ENCODE results near the gene DLGAP1. TPM values are rescaled to one million over a fixed set of nuclear protein-coding genes. Genes with fewer than 3 reads are reported as not detected.

DLGAP1 gene
- total RNA-seq, 4 donors from 2014 or later: 0.22 to 1.5 (median 0.56) TPM

DNA sequence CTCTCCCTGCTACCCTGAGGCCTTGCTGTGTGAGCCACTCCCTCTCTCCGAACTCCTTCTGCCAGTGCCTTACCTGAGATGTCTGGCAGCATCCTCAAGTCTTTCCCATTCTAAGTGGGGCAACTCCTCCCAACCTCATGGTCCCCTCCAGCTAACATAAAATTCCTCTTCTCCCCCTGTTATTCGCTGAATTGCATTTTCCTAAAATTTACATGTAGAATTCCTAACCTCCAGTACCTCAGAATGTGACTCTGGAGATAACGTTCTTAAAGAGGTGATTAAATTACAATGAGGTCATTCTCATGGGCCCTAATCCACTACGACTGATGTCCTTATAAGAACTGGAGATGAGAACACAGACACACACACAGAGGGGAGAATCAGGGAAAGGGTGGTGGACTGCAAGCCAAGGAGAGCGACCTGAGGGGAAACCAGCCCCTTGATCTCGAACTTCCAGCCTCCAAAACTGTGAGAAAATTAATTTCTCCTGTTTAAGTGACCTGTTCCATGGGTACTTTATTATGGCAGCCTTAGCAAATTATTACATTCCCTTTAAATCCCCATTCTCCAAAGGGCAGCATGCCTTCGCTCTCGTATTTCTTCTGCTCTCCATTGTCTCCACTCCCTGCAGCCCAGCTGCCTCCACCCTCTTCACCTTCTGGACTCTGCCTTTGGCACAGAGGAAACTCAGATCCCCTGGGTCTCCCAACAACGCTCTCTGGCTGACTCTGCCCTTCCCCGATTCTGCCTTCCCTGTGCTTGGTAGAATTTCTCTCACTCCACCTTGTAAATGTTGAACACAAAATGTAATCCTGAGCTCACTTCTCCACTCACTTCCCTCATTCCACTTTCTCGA, 934.6 kb downstream of the DLGAP1 start:
- no peak for ATAC-seq
- Histone ChIP-seq H3K9me3 (peaks cover 0 to 9% (median 0%) of the 10 kb centered on the region in 3 donors), H3K27ac (no peak overlapping the region), H3K4me3 (no peak overlapping the region), H3K27me3 (no peaks in the 10 kb centered on the region), H3K36me3 (no peaks in the 10 kb centered on the region), H3K4me1 (no peaks in the 10 kb centered on the region)
- TF ChIP-seq, protein P1, sequence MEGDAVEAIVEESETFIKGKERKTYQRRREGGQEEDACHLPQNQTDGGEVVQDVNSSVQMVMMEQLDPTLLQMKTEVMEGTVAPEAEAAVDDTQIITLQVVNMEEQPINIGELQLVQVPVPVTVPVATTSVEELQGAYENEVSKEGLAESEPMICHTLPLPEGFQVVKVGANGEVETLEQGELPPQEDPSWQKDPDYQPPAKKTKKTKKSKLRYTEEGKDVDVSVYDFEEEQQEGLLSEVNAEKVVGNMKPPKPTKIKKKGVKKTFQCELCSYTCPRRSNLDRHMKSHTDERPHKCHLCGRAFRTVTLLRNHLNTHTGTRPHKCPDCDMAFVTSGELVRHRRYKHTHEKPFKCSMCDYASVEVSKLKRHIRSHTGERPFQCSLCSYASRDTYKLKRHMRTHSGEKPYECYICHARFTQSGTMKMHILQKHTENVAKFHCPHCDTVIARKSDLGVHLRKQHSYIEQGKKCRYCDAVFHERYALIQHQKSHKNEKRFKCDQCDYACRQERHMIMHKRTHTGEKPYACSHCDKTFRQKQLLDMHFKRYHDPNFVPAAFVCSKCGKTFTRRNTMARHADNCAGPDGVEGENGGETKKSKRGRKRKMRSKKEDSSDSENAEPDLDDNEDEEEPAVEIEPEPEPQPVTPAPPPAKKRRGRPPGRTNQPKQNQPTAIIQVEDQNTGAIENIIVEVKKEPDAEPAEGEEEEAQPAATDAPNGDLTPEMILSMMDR (IDR thresholded peaks at IDR 0.05): no peak
- TF ChIP-seq EP300 (IDR thresholded peaks at IDR 0.05) (no peak), POLR2AphosphoS5 (IDR thresholded peaks at IDR 0.05) (no peak), POLR2A (IDR thresholded peaks at IDR 0.05) (no peak)
- WGBS, 2 donors (ENCODE audit: low coverage in 1 of 2): 69% methylated on average over 9 to 10 of the region's 11 CpGs

DNA sequence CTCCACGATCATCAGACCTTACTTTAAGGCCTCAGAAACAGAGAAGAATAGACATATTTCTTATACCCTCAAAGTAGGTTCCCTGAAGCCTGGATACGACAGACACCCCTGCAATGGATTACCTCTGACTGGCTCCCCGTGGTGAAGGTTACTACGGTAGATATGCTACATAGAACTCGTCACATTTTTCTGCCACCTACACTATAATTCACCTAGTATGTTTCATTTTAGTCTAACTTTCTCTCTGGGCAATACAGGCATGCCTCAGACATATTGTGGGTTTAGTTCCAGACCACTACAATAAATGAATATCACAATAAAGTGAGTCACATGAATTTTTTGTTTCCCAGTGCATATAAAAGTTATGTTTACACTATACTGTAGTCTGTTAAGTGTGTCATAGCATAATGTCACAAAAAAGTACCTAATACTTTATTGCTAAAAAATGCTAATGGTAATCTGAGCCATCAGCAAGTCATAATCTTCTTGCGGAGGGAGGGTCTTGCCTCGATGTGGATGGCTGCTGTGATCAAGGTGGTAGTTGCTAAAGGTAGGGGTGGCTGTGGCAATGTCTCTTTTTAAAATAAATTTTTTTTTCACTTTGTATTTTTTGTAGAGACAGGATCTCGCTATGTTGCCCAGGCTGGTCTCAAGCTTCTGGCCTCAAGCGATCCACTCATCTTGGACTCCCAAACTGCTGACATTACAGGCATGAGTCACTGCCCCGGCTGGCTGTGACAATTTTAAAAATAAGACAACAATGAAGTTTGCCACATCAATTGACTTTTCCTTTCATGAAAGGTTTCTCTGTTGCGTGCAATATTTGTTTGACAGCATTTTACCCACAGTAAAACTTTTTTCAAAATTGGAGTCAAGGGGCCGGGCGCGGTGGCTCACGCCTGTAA, 940.5 kb downstream of the DLGAP1 start:
- no peaks in the 10 kb centered on the region for H3K27me3 ChIP-seq
- no peak overlapping the region for H3K27ac ChIP-seq
- no peaks in the 10 kb centered on the region for H3K36me3 ChIP-seq
- 78 to 85% methylated on average over 10 to 15 of the region's 15 CpGs for WGBS, 2 donors (ENCODE audit: low coverage in 1 of 2)
- no peaks in the 10 kb centered on the region for H3K4me1 ChIP-seq
- ATAC-seq: no peak
- no peaks in the 10 kb centered on the region for H3K9me3 ChIP-seq
- TF ChIP-seq, protein P1 (IDR thresholded peaks at IDR 0.05): no peak
- TF ChIP-seq POLR2AphosphoS5 (IDR thresholded peaks at IDR 0.05) (no peak), EP300 (IDR thresholded peaks at IDR 0.05) (no peak), POLR2A (IDR thresholded peaks at IDR 0.05) (no peak)
- H3K4me3 ChIP-seq: no peak overlapping the region

DNA sequence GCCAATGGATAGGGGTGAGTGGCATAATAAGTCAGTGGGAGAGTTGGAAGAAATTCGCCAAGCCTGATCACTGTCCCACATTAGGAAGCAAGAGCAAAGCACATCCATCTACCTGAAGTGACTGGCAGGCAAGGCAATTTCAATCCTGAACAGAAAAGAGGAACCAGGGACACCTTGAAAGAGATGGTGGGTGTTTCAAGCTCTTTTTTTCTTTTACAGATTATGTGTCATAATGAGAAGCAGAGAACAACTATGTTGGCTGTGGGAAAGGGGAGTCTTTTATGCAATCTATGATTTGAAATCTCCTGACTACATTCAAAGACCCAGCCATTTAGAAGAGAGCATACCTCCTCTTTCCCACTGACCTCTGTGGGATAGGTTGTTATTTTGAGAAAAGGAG, 941.6 kb downstream of the DLGAP1 start:
- H3K9me3 ChIP-seq: no peaks in the 10 kb centered on the region
- no peak for TF ChIP-seq POLR2AphosphoS5 (IDR thresholded peaks at IDR 0.05)
- TF ChIP-seq, protein P1 (IDR thresholded peaks at IDR 0.05): no peak
- TF ChIP-seq POLR2A (IDR thresholded peaks at IDR 0.05): no peak
- no peak for TF ChIP-seq EP300 (IDR thresholded peaks at IDR 0.05)
- no peaks in the 10 kb centered on the region for H3K27me3 ChIP-seq
- ATAC-seq: no peak
- WGBS, 2 donors (ENCODE audit: low coverage in 1 of 2): 100% methylated on average over 1 of the region's 1 CpG
- no peaks in the 10 kb centered on the region for H3K4me1 ChIP-seq
- H3K27ac ChIP-seq: no peak overlapping the region
- H3K36me3 ChIP-seq: no peaks in the 10 kb centered on the region
- no peak overlapping the region for H3K4me3 ChIP-seq

DNA sequence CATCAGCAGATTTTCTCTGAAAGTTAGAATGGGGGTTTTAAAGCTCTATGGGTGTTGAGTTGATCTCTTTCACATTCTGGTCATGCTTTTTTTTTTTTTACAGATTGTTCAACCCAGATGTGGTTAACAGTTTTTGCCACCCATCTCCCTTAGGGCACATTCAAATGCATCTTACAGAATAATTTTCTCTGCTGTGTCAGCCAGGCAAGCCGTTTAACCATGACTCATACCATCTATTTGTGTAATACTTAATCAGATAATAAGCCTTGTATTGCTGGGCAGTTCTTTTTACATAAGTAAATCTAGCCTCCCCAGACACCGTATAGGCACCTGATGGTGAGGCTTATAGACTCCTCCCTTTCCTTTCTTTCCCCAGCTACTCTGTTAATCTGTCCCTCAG, 943.1 kb downstream of the DLGAP1 start:
- TF ChIP-seq, protein P1 (IDR thresholded peaks at IDR 0.05): no peak
- TF ChIP-seq POLR2A (IDR thresholded peaks at IDR 0.05) (no peak), POLR2AphosphoS5 (IDR thresholded peaks at IDR 0.05) (no peak)
- no peak for ATAC-seq
- WGBS, 2 donors (ENCODE audit: low coverage in 1 of 2): 19 to 39% methylated on average over 2 of the region's 2 CpGs

More for the DNA sequence above, 943.1 kb downstream of the DLGAP1 start:
- H3K4me1 ChIP-seq: no peaks in the 10 kb centered on the region
- no peak overlapping the region for H3K27ac ChIP-seq
- H3K36me3 ChIP-seq: no peaks in the 10 kb centered on the region
- no peaks in the 10 kb centered on the region for H3K9me3 ChIP-seq
- no peaks in the 10 kb centered on the region for H3K27me3 ChIP-seq
- H3K4me3 ChIP-seq: no peak overlapping the region

Data from gastroesophageal sphincter (tissue), 4 donors.